Glutamatergic neuron (in vitro differentiated cells): ENCODE measurements around the gene PTPRN2. TPM values are rescaled to one million over a fixed set of nuclear protein-coding genes. Genes with fewer than 3 reads are reported as not detected.

Experiments used
- DNase-seq: peaks from one replicate; pipeline ENCODE4 v3.0.0; 2022
- H3K27ac Mint-ChIP-seq: one replicate; pipeline ENCODE4 v1.8.0; 2020; ENCODE audit warnings: mild to moderate bottlenecking, mixed read lengths, inconsistent platforms; ENCODE audit not compliant: unreplicated experiment
- H3K27me3 Mint-ChIP-seq: one replicate; pipeline ENCODE4 v1.8.0; 2020; ENCODE audit warnings: mild to moderate bottlenecking, moderate library complexity, mixed read lengths, inconsistent platforms; ENCODE audit not compliant: unreplicated experiment
- H3K36me3 Mint-ChIP-seq: one replicate; pipeline ENCODE4 v1.8.0; 2020; ENCODE audit warnings: mild to moderate bottlenecking, mixed read lengths, inconsistent platforms; ENCODE audit not compliant: unreplicated experiment
- H3K4me1 Mint-ChIP-seq: one replicate; pipeline ENCODE4 v1.8.0; 2020; ENCODE audit warnings: mild to moderate bottlenecking, low read depth, mixed read lengths, inconsistent platforms; ENCODE audit not compliant: unreplicated experiment
- H3K4me3 Mint-ChIP-seq: one replicate; pipeline ENCODE4 v1.8.0; 2020; ENCODE audit warnings: mild to moderate bottlenecking, mixed read lengths, inconsistent platforms; ENCODE audit not compliant: unreplicated experiment
- H3K9me3 Mint-ChIP-seq: one replicate; pipeline ENCODE4 v1.8.0; 2020; ENCODE audit warnings: mild to moderate bottlenecking, moderate library complexity, mixed read lengths, inconsistent platforms; ENCODE audit not compliant: unreplicated experiment
- CTCF ChIP-seq: fragments of 200-600 bp; sonication (generic); IDR thresholded peaks from one replicate; pipeline ENCODE4 v1.5.0; 2021; ENCODE audit not compliant: partially characterized antibody, unreplicated experiment
- total RNA-seq: library from RNA; stranded (reverse); fragmentation: NEBNext Ultra II Directional; extraction: Animal tissue kit (Norgen Biotek cat#: 25700); gene quantifications from one replicate; pipeline ENCODE4 v1.2.1, GENCODE V29; 2021; ENCODE audit not compliant: unreplicated experiment

Gene PTPRN2
- total RNA-seq, 1 donor from 2014 or later, result 49.0 TPM

- no peak for DNase-seq
- H3K27ac Mint-ChIP-seq, result no peak overlapping the region
- peaks cover 12% of the 10 kb centered on the region for H3K27me3 Mint-ChIP-seq
- peaks cover 3% of the 10 kb centered on the region for H3K4me1 Mint-ChIP-seq
- H3K4me3 Mint-ChIP-seq, result no peak overlapping the region
- peaks cover 28% of the 10 kb centered on the region for H3K9me3 Mint-ChIP-seq
- H3K36me3 Mint-ChIP-seq, result peaks cover 9% of the 10 kb centered on the region
- TF ChIP-seq CTCF, result no peak
Observed at GRCh38 chr7:157763279-157764000, 824.2 kb downstream of the PTPRN2 start.

- Mint-ChIP-seq H3K27ac (no peak overlapping the region), H3K4me1 (peaks cover under 1% of the 10 kb centered on the region), H3K36me3 (peaks cover 6% of the 10 kb centered on the region), H3K27me3 (peaks cover 12% of the 10 kb centered on the region), H3K9me3 (peaks cover 27% of the 10 kb centered on the region), H3K4me3 (no peak overlapping the region)
- no peak for DNase-seq
- TF ChIP-seq CTCF, result no peak
Observed at GRCh38 chr7:157762824-157763223, 824.8 kb downstream of the PTPRN2 start.

- Mint-ChIP-seq H3K9me3 (peaks cover 21% of the 10 kb centered on the region), H3K27ac (no peak overlapping the region), H3K36me3 (no peaks in the 10 kb centered on the region)
Observed at GRCh38 chr7:157760004-157760730, 827.5 kb downstream of the PTPRN2 start.

GRCh38 chr7:157759246-157759805 lies 828.3 kb downstream of the PTPRN2 start:
- H3K27me3 Mint-ChIP-seq, result peaks cover 10% of the 10 kb centered on the region
- no peak overlapping the region for H3K4me3 Mint-ChIP-seq
- no peaks in the 10 kb centered on the region for H3K4me1 Mint-ChIP-seq
- H3K36me3 Mint-ChIP-seq, result no peaks in the 10 kb centered on the region
- H3K9me3 Mint-ChIP-seq, result peaks cover 19% of the 10 kb centered on the region
- no peak overlapping the region for H3K27ac Mint-ChIP-seq
- DNase-seq, result no peak
- TF ChIP-seq CTCF, result no peak

More at GRCh38 chr7:157760004-157760730, 827.5 kb downstream of the PTPRN2 start:
- no peak overlapping the region for H3K4me3 Mint-ChIP-seq
- TF ChIP-seq CTCF, result no peak
- H3K4me1 Mint-ChIP-seq, result no peaks in the 10 kb centered on the region
- H3K27me3 Mint-ChIP-seq, result peaks cover 12% of the 10 kb centered on the region
- no peak for DNase-seq
